WTC11 (cell line): ENCODE measurements around the gene ELMO3. TPM values are rescaled to one million over a fixed set of nuclear protein-coding genes. Genes with fewer than 3 reads are reported as not detected.

Experiments used
- AR ChIP-seq: fragments of 250-450 bp; sonication (Bioruptor Pico); IDR thresholded peaks from 2 replicates; pipeline ENCODE4 v1.9.0; 2021; ENCODE audit warnings: mild to moderate bottlenecking
- ARID4B ChIP-seq: sonication (generic); formaldehyde crosslinking; IDR thresholded peaks from 2 replicates; pipeline ENCODE4 v1.8.0; 2023; ENCODE audit warnings: missing genetic modification reagents, mild to moderate bottlenecking, borderline replicate concordance
- CBFB ChIP-seq: sonication (generic); formaldehyde crosslinking; IDR thresholded peaks from 2 replicates; pipeline ENCODE4 v1.8.1; 2022; ENCODE audit warnings: mild to moderate bottlenecking, low read depth, missing genetic modification reagents
- CDX4 ChIP-seq: fragments of 250-450 bp; sonication (Bioruptor Pico); IDR thresholded peaks from 2 replicates; pipeline ENCODE4 v1.9.0; 2021; ENCODE audit warnings: moderate library complexity, mild to moderate bottlenecking, inconsistent platforms, borderline replicate concordance
- CTCF ChIP-seq: fragments of 200-600 bp; IDR thresholded peaks from 2 replicates; pipeline ENCODE4 v1.8.0; 2022; ENCODE audit warnings: antibody characterized with exemption
- EMX1 ChIP-seq: fragments of 250-450 bp; sonication (Bioruptor Pico); IDR thresholded peaks from 2 replicates; pipeline ENCODE4 v1.8.0; 2021; ENCODE audit warnings: mild to moderate bottlenecking
- ESRRA ChIP-seq: sonication (generic); formaldehyde crosslinking; IDR thresholded peaks from 2 replicates; pipeline ENCODE4 v1.8.1; 2022; ENCODE audit warnings: mild to moderate bottlenecking, missing genetic modification reagents, borderline replicate concordance
- FOXJ3 ChIP-seq: sonication (generic); formaldehyde crosslinking; IDR thresholded peaks from 2 replicates; pipeline ENCODE4 v1.9.0; 2021; ENCODE audit warnings: missing genetic modification reagents, mild to moderate bottlenecking, borderline replicate concordance
- FOXK1 ChIP-seq: sonication (generic); formaldehyde crosslinking; IDR thresholded peaks from 2 replicates; pipeline ENCODE4 v1.8.0; 2022; ENCODE audit warnings: mild to moderate bottlenecking, moderate library complexity, missing genetic modification reagents
- KAT7 ChIP-seq: sonication (generic); formaldehyde crosslinking; IDR thresholded peaks from 2 replicates; pipeline ENCODE4 v1.8.1; 2023; ENCODE audit warnings: missing genetic modification reagents, mild to moderate bottlenecking, borderline replicate concordance
- NFATC4 ChIP-seq: fragments of 250-450 bp; sonication (Bioruptor Pico); IDR thresholded peaks from 2 replicates; pipeline ENCODE4 v1.9.0; 2021; ENCODE audit warnings: mild to moderate bottlenecking
- NFE2L1 ChIP-seq: sonication (generic); formaldehyde crosslinking; IDR thresholded peaks from 2 replicates; pipeline ENCODE4 v1.8.1; 2023; ENCODE audit warnings: missing genetic modification reagents
- NR2C2 ChIP-seq: sonication (generic); formaldehyde crosslinking; IDR thresholded peaks from 2 replicates; pipeline ENCODE4 v1.8.0; 2022; ENCODE audit warnings: mild to moderate bottlenecking, missing genetic modification reagents
- PRRX2 ChIP-seq: fragments of 250-450 bp; sonication (Bioruptor Pico); IDR thresholded peaks from 2 replicates; pipeline ENCODE4 v1.8.0; 2021; ENCODE audit warnings: mild to moderate bottlenecking
- SP1 ChIP-seq: sonication (generic); formaldehyde crosslinking; conservative IDR thresholded peaks from 2 replicates; pipeline ENCODE4 v1.8.1; 2022; ENCODE audit warnings: missing genetic modification reagents
- TCF7 ChIP-seq: sonication (generic); formaldehyde crosslinking; IDR thresholded peaks from 2 replicates; pipeline ENCODE4 v1.8.0; 2022; ENCODE audit warnings: mild to moderate bottlenecking, low read depth, missing genetic modification reagents, moderate library complexity
- TP53 ChIP-seq: sonication (generic); formaldehyde crosslinking; IDR thresholded peaks from 2 replicates; pipeline ENCODE4 v1.8.1; 2023; ENCODE audit warnings: mild to moderate bottlenecking, missing genetic modification reagents
- USF1 ChIP-seq: sonication (generic); formaldehyde crosslinking; IDR thresholded peaks from 2 replicates; pipeline ENCODE4 v1.8.0; 2022; ENCODE audit warnings: mild to moderate bottlenecking, missing genetic modification reagents
- ZBTB43 ChIP-seq: sonication (generic); formaldehyde crosslinking; IDR thresholded peaks from 2 replicates; pipeline ENCODE4 v1.8.1; 2023; ENCODE audit warnings: mild to moderate bottlenecking, missing genetic modification reagents
- ZNF138 ChIP-seq: sonication (generic); formaldehyde crosslinking; conservative IDR thresholded peaks from 2 replicates; pipeline ENCODE4 v1.8.1; 2022; ENCODE audit warnings: mild to moderate bottlenecking, moderate library complexity, missing genetic modification reagents
- ZNF219 ChIP-seq: sonication (generic); formaldehyde crosslinking; IDR thresholded peaks from 2 replicates; pipeline ENCODE4 v1.8.0; 2023; ENCODE audit warnings: missing genetic modification reagents, mild to moderate bottlenecking, borderline replicate concordance
- ZNF263 ChIP-seq: sonication (generic); formaldehyde crosslinking; IDR thresholded peaks from 2 replicates; pipeline ENCODE4 v1.8.1; 2022; ENCODE audit warnings: low read depth, mild to moderate bottlenecking, moderate library complexity, missing genetic modification reagents
- ZNF317 ChIP-seq: sonication (generic); formaldehyde crosslinking; IDR thresholded peaks from 2 replicates; pipeline ENCODE4 v1.8.1; 2023; ENCODE audit warnings: low read depth, mild to moderate bottlenecking, moderate library complexity, missing genetic modification reagents, borderline replicate concordance
- ZNF416 ChIP-seq: fragments of 250-450 bp; sonication (Bioruptor Pico); IDR thresholded peaks from 2 replicates; pipeline ENCODE4 v1.9.0; 2021; ENCODE audit warnings: mild to moderate bottlenecking, inconsistent platforms
- ZNF671 ChIP-seq: fragments of 250-450 bp; sonication (Bioruptor Pico); IDR thresholded peaks from 2 replicates; pipeline ENCODE4 v1.8.0; 2021; ENCODE audit warnings: mild to moderate bottlenecking
- total RNA-seq: library from RNA; stranded (reverse); gene quantifications from 3 replicates; pipeline ENCODE4 v1.2.3, GENCODE V29; 2021

ELMO3 gene
- total RNA-seq, 1 experiment from 2014 or later: 13.6 TPM

- TF ChIP-seq ARID4B: peak; percentile 53; the same call in 1 of the 2 replicates
- no peak for TF ChIP-seq NR2C2 (CRISPR knock-in tag)
- TF ChIP-seq ZNF416 (CRISPR knock-in tag): peak; percentile 90
- no peak for TF ChIP-seq CDX4 (CRISPR knock-in tag)
- TF ChIP-seq USF1 (CRISPR knock-in tag): 0 out of 2 replicates have a peak, but pooled peaks have one; percentile 19
- TF ChIP-seq NFE2L1 (CRISPR knock-in tag): no peak
- peak; percentile 67 for TF ChIP-seq CTCF
- TF ChIP-seq ZNF263: no peak
- 0 out of 2 replicates have a peak, but pooled peaks have one; percentile 68 for TF ChIP-seq TP53
- TF ChIP-seq SP1 (CRISPR knock-in tag): peak; percentile 14; the same call in 1 of the 2 replicates
- TF ChIP-seq CBFB: 0 out of 2 replicates have a peak, but pooled peaks have one; percentile 53
- no peak for TF ChIP-seq AR (CRISPR knock-in tag)
- no peak for TF ChIP-seq ZBTB43
- TF ChIP-seq ZNF317: 0 out of 2 replicates have a peak, but pooled peaks have one; percentile 18
- no peak for TF ChIP-seq FOXJ3 (CRISPR knock-in tag)
- no peak for TF ChIP-seq ESRRA (CRISPR knock-in tag)
- TF ChIP-seq PRRX2 (CRISPR knock-in tag): peak; percentile 25; the same call in 1 of the 2 replicates
- TF ChIP-seq FOXK1 (CRISPR knock-in tag): peak; percentile 63; the same call in 1 of the 2 replicates
- TF ChIP-seq ZNF138 (CRISPR knock-in tag): no peak; the same call in 1 of the 2 replicates
- no peak for TF ChIP-seq TCF7 (CRISPR knock-in tag)
- TF ChIP-seq NFATC4 (CRISPR knock-in tag): peak; percentile 52; the same call in 1 of the 2 replicates
- no peak for TF ChIP-seq KAT7 (CRISPR knock-in tag)
- no peak for TF ChIP-seq ZNF219 (CRISPR knock-in tag)
- TF ChIP-seq EMX1 (CRISPR knock-in tag): no peak
- TF ChIP-seq ZNF671 (CRISPR knock-in tag): no peak; the same call in 1 of the 2 replicates
These were observed at the start of gene ELMO3 (continued) for GRCh38 chr16:67199011-67199807.
